KOPT-K1 (cell line): Measurements from ENCODE around the gene SH3RF3.
"Not testable (repeated sequence)": the region's sequence is repeated elsewhere in the genome, so short reads cannot be mapped to it uniquely, and the experiment has no call there.

Experiments
- H3K27ac ChIP-seq: fragments of 200-600 bp; sonication (generic); 2 replicates; pipeline ENCODE4 v1.5.1; 2016; ENCODE audit warnings: antibody characterized with exemption, mild to moderate bottlenecking, low read depth, low read length; ENCODE audit not compliant: poor library complexity, severe bottlenecking
- H3K36me3 ChIP-seq: fragments of 200-600 bp; sonication (generic); 2 replicates; pipeline ENCODE4 v1.5.1; 2017; ENCODE audit warnings: antibody characterized with exemption, mild to moderate bottlenecking, low read length, moderate library complexity; ENCODE audit not compliant: insufficient read depth
- H3K9me3 ChIP-seq: fragments of 200-600 bp; sonication (generic); 2 replicates; pipeline ENCODE4 v1.5.1; 2017; ENCODE audit warnings: antibody characterized with exemption, low read length, mild to moderate bottlenecking; ENCODE audit not compliant: insufficient read depth, poor library complexity, severe bottlenecking

The SH3RF3 gene

DNA sequence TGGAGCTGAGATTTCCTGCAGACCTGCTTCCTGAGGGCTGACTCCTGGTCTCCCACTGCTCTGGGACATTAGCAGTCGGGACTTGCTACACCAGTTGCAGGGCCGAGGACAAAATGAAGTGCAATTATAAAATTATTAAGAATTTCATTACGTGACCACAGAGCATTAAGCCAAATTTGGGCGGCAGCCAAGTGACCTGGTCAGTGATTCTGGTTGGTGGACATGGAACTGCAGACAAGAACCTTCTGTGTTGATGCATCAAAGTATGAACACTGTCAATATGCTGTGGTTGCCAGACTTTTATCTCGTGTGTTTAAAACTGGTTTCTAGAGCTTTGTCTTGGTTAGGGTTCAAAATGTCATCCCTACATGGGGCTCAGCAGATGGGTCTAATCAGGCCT is 24.8 kb downstream of the SH3RF3 start:
- Histone ChIP-seq H3K36me3 (no peaks in the 10 kb centered on the region), H3K27ac (no peak overlapping the region), H3K9me3 (no peaks in the 10 kb centered on the region)

DNA sequence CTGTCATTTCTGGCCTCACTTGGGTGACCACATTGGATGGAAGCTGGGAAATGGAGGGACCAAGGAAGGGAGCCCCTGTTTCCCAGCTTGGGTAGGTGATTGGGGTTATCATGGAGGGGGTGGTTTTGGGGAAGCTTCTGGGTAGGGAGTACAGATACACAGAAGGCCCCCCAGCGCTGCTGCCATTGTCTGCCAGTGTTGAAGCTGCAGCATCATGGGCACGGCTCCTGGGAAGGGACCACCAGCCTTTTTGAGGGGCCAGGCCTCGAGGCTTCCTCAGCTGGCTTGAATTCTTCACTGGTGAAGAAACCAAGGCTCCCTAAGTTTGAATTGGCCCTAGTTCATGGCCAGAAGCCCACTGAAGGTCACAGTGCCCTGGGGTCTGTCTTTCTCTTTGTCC is 25.2 kb downstream of the SH3RF3 start:
- Histone ChIP-seq H3K27ac (no peak overlapping the region), H3K9me3 (no peaks in the 10 kb centered on the region), H3K36me3 (no peaks in the 10 kb centered on the region)

GRCh38 chr2:109155553-109156451 is 26.8 kb downstream of the SH3RF3 start:
- H3K27ac ChIP-seq: no peak overlapping the region
- H3K36me3 ChIP-seq: no peaks in the 10 kb centered on the region
- no peaks in the 10 kb centered on the region for H3K9me3 ChIP-seq

GRCh38 chr2:109157563-109158105 is 28.6 kb downstream of the SH3RF3 start:
- H3K9me3 ChIP-seq: no peaks in the 10 kb centered on the region
- H3K36me3 ChIP-seq: no peaks in the 10 kb centered on the region
- no peak overlapping the region for H3K27ac ChIP-seq

GRCh38 chr2:109158237-109158636 is 29.2 kb downstream of the SH3RF3 start:
- Histone ChIP-seq H3K27ac (no peak overlapping the region), H3K9me3 (no peaks in the 10 kb centered on the region), H3K36me3 (no peaks in the 10 kb centered on the region)

GRCh38 chr2:109159096-109159495 is 30.1 kb downstream of the SH3RF3 start:
- Histone ChIP-seq H3K27ac (no peak overlapping the region), H3K9me3 (no peaks in the 10 kb centered on the region)

DNA sequence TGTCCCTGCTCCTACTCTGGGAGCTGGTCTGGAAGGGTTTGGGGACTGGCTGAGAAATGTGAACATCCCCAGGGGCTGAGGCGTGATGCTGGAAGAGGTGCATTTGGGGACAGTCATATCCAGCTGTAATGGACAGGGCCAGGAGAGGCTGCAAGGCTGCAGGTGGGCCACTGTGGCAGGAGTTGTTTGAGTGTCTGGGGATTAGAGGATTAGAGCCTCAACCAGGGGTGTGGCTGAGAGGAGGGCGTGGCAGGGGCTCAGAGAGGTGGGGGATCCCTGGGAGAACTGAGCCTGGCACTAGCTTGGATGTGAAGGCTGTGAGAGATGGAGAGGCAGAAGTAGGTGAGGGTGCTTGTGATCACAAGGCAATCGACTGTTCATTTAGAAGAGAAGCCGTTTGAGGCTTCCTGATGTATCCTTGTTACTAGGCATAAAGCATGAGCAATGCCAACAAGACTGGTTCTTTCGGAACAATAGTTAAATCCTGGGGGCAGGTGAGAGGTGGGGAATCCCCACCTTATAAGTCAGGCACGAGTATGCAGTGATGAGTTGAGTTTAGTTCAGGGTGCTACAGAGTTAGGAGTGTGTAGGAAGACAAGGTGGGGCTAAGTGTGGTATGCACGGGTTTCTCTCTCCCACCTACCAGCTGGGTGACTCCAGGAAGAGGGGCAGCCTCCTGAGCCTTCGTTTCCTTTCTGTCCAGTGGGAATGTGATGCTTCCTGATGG is 31.9 kb downstream of the SH3RF3 start:
- H3K9me3 ChIP-seq: no peaks in the 10 kb centered on the region
- H3K27ac ChIP-seq: no peak overlapping the region
- no peaks in the 10 kb centered on the region for H3K36me3 ChIP-seq

More at GRCh38 chr2:109159096-109159495, 30.1 kb downstream of the SH3RF3 start:
- no peaks in the 10 kb centered on the region for H3K36me3 ChIP-seq

- not testable (repeated sequence) for H3K9me3 ChIP-seq, H3K27ac ChIP-seq, H3K36me3 ChIP-seq
Measured at GRCh38 chr2:109162367-109162766, 33.4 kb downstream of the SH3RF3 start.

DNA sequence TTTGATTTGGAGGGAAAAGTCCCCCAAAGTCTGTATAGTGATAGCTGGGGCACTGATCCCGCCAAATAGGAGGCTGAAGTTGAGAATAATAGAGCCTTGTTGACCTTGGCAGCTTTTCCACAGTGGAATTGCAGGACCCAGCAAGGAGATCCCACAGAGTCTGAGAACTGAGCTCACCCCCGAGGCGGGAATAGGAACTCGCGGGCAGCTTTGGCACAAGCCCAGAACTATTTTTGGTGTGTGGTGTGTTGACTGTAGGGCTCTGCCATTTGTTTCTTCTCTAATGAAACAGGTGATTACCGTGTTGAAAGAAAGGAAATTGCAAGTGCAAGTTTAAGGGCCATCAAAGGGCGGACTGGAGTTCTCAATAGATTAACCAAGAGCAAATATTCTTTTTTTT is 34.0 kb downstream of the SH3RF3 start:
- Histone ChIP-seq H3K27ac (no peak overlapping the region), H3K36me3 (no peaks in the 10 kb centered on the region), H3K9me3 (no peaks in the 10 kb centered on the region)

GRCh38 chr2:109164311-109164710 is 35.3 kb downstream of the SH3RF3 start:
- H3K27ac ChIP-seq: no peak overlapping the region
- H3K9me3 ChIP-seq: no peaks in the 10 kb centered on the region
- H3K36me3 ChIP-seq: no peaks in the 10 kb centered on the region

DNA sequence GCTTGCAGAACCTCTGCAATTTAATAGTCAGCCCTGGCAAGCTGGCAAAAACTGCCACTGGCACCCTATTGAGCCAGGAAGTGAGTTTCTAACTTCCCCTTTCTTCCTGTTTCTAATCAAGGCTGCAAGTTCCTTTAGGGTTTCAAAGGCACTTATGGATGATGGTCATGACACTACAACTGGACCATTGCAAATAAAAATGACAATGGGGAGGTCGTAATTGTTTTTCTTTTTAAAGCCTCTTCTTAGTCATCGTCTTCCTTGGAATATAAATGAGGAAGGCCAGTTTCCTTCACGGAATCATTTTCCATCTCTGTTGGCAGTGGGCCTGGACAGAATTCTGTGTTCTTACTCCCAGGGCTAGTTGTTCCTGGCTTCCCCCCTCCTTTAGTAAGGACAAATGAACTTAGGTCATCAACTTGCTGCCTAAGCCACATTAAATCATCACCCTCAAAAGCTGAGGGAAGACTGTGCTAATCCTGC is 35.8 kb downstream of the SH3RF3 start:
- Histone ChIP-seq H3K27ac (no peak overlapping the region), H3K36me3 (no peaks in the 10 kb centered on the region), H3K9me3 (no peaks in the 10 kb centered on the region)

- H3K36me3 ChIP-seq: no peaks in the 10 kb centered on the region
- no peaks in the 10 kb centered on the region for H3K9me3 ChIP-seq
- H3K27ac ChIP-seq: no peak overlapping the region
Measured at GRCh38 chr2:109166811-109167210, 37.8 kb downstream of the SH3RF3 start.

DNA sequence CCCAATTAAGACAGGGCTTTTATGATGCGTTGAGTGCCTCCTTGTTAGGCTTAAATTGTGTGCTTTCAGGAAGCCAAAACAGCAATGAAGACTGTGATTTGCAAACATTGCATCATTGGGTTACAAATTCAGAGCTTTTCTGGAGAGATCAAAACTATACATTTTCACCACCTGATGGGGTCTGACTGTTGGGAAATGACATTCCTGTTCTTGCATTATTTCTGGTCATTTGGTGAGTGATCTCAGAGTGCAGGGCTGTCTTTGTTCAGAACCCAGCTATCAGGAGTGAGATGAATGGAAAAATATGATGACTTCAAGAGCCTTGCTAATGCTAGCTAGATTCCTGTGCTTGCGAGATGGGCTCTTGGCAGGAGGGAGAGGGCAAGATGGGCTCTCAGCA is 39.1 kb downstream of the SH3RF3 start:
- Histone ChIP-seq H3K9me3 (no peaks in the 10 kb centered on the region), H3K27ac (no peak overlapping the region), H3K36me3 (no peaks in the 10 kb centered on the region)

DNA sequence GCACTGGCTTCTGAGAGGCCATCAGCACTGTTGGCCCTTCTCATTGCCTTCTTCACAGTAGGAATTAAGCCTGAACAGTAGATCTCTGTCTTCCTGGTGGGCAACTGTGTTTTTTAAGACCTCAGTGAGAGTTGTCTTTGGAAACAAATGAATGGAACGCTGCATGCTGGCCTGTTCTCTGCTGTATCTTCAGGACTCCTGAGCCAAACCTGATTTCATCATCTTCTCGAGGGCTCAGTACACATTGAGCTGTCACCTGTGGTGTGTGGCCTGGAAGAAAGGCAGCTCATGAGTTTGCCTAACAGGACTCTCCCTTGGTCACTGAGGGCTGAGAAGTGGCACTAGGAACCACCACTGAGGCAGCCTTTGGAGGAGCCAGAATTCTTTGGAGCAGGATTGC is 39.7 kb downstream of the SH3RF3 start:
- Histone ChIP-seq H3K36me3 (no peaks in the 10 kb centered on the region), H3K9me3 (no peaks in the 10 kb centered on the region), H3K27ac (no peak overlapping the region)

- no peak overlapping the region for H3K27ac ChIP-seq
- H3K9me3 ChIP-seq: peaks cover 7% of the 10 kb centered on the region
- no peaks in the 10 kb centered on the region for H3K36me3 ChIP-seq
Measured at GRCh38 chr2:109170645-109171044, 41.6 kb downstream of the SH3RF3 start.
